SK-N-SH (cell line): ENCODE data around the gene MICAL2. TPM values are rescaled to one million over a fixed set of nuclear protein-coding genes. Genes with fewer than 3 reads are reported as not detected.

Experiments
- CTCF ChIA-PET: fragments of 300-600, 350-600 bp; formaldehyde crosslinking; extraction: SDS; loops from one replicate; lab custom pipeline; 2021; lab: Yijun Ruan, JAX
- POLR2A ChIA-PET: fragments of 350-600 bp; sonication (Branson Sonifier 250); formaldehyde crosslinking; extraction: SDS; loops from one replicate; lab custom pipeline; 2020; ENCODE audit warnings: antibody characterized with exemption, inconsistent platforms; lab: Yijun Ruan, JAX
- DNase-seq: peaks from one replicate; pipeline ENCODE4 v3.0.0; 2012
- H2AFZ ChIP-seq: fragments of 200-600 bp; sonication (generic); 2 replicates; pipeline ENCODE4 v1.8.1; 2016; ENCODE audit warnings: antibody characterized with exemption, mild to moderate bottlenecking, low read depth
- H3F3A ChIP-seq: fragments of 200-600 bp; sonication (generic); replicated peaks from 2 replicates; pipeline ENCODE3; 2016; ENCODE audit warnings: antibody characterized with exemption, mild to moderate bottlenecking; ENCODE audit not compliant: insufficient read depth
- H3K27ac ChIP-seq, 2 experiments: fragments of 200-500 bp in 1 of 2; fragments of 200-600 bp in 1 of 2; sonication (Bioruptor generic) in 1 of 2; sonication (generic), shearing (Covaris generic) in 1 of 2; 2 replicates each; pipeline versions ENCODE4 v1.5.1 to v1.6.1; 2014 to 2016; ENCODE audit warnings: low read depth in 2 of 2, inconsistent platforms in 1 of 2, low read length in 1 of 2, mild to moderate bottlenecking in 1 of 2, mixed read lengths in 1 of 2
- H3K27me3 ChIP-seq: fragments of 200-600 bp; sonication (generic), shearing (Covaris generic); 2 replicates; pipeline ENCODE4 v1.6.1; 2016; ENCODE audit warnings: mixed run types; ENCODE audit not compliant: insufficient read depth
- H3K36me3 ChIP-seq, 2 experiments: fragments of 200-500 bp in 1 of 2; fragments of 200-600 bp in 1 of 2; sonication (Bioruptor generic) in 1 of 2; sonication (generic) in 1 of 2; replicated peaks in 1 of 2; 2 replicates each; pipeline versions ENCODE3 to v1.5.1; 2014 to 2016; ENCODE audit warnings: low read length in 1 of 2, mild to moderate bottlenecking in 1 of 2; ENCODE audit not compliant: insufficient read depth in 2 of 2, control insufficient read depth in 1 of 2
- H3K4me1 ChIP-seq, 2 experiments: fragments of 200-500 bp in 1 of 2; fragments of 200-600 bp in 1 of 2; sonication (Bioruptor generic) in 1 of 2; sonication (generic), shearing (Covaris generic) in 1 of 2; 2 replicates each; pipeline versions ENCODE4 v1.5.1 to v1.6.1; 2014 to 2016; ENCODE audit warnings: low read depth in 1 of 2, low read length in 1 of 2, mixed run types in 1 of 2; ENCODE audit not compliant: insufficient read depth in 2 of 2, control insufficient read depth in 1 of 2
- H3K4me2 ChIP-seq: fragments of 200-600 bp; sonication (generic), shearing (Covaris generic); 2 replicates; pipeline ENCODE4 v1.6.1; 2017; ENCODE audit warnings: mixed run types
- H3K4me3 ChIP-seq, 2 experiments: fragments of 200-500 bp in 1 of 2; fragments of 200-600 bp in 1 of 2; sonication (Bioruptor generic) in 1 of 2; sonication (generic), shearing (Covaris generic) in 1 of 2; 2 replicates each; pipeline versions ENCODE4 v1.5.1 to v1.8.1; 2014 to 2016; ENCODE audit warnings: low read depth in 2 of 2, inconsistent platforms in 1 of 2, low read length in 1 of 2, mild to moderate bottlenecking in 1 of 2, mixed read lengths in 1 of 2, moderate library complexity in 1 of 2
- H3K79me2 ChIP-seq: fragments of 200-600 bp; sonication (generic); 2 replicates; pipeline ENCODE4 v1.8.1; 2017; ENCODE audit warnings: mild to moderate bottlenecking; ENCODE audit not compliant: insufficient read depth
- H3K9ac ChIP-seq: fragments of 200-600 bp; sonication (generic); 2 replicates; pipeline ENCODE4 v1.6.1; 2017; ENCODE audit warnings: mixed run types
- H3K9me2 ChIP-seq: fragments of 200-600 bp; sonication (generic); 2 replicates; pipeline ENCODE4 v1.6.1; 2017; ENCODE audit warnings: mixed run types
- H3K9me3 ChIP-seq: fragments of 200-600 bp; sonication (generic); 2 replicates; pipeline ENCODE4 v1.6.1; 2017; ENCODE audit warnings: mixed run types, mild to moderate bottlenecking, moderate library complexity
- H4K20me1 ChIP-seq: fragments of 200-600 bp; sonication (generic); 2 replicates; pipeline ENCODE4 v1.6.1; 2017; ENCODE audit warnings: mild to moderate bottlenecking, mixed run types; ENCODE audit not compliant: insufficient read depth
- CHD2 ChIP-seq: fragments of 150-350 bp; IDR thresholded peaks from 2 replicates; pipeline ENCODE4 v1.6.1; 2018; ENCODE audit warnings: low read length; ENCODE audit not compliant: partially characterized antibody
- EZH2phosphoT487 ChIP-seq: fragments of 200-600 bp; sonication (generic); IDR thresholded peaks from 2 replicates; pipeline ENCODE4 v1.6.1; 2017; ENCODE audit warnings: low read depth, mixed run types, mild to moderate bottlenecking, antibody characterized with exemption, moderate library complexity, borderline replicate concordance
- FOSL2 ChIP-seq: IDR thresholded peaks from 2 replicates; pipeline ENCODE4 v1.4.0; 2012; ENCODE audit warnings: low read depth, mild to moderate bottlenecking, moderate library complexity, borderline replicate concordance
- FOXM1 ChIP-seq: IDR thresholded peaks from 2 replicates; pipeline ENCODE4 v1.4.0; 2012; ENCODE audit warnings: low read depth, mild to moderate bottlenecking
- JUND ChIP-seq: IDR thresholded peaks from 2 replicates; pipeline ENCODE4 v1.4.0; 2012
- MEF2A ChIP-seq: IDR thresholded peaks from 2 replicates; pipeline ENCODE4 v1.4.0; 2012; ENCODE audit warnings: low read depth, borderline replicate concordance
- MXI1 ChIP-seq: IDR thresholded peaks from 2 replicates; pipeline ENCODE4 v1.6.1; 2012; ENCODE audit warnings: mild to moderate bottlenecking, low read depth, low read length, improper control_type of control experiment
- NRF1 ChIP-seq: IDR thresholded peaks from 2 replicates; pipeline ENCODE4 v1.6.1; 2012; ENCODE audit warnings: low read depth, mild to moderate bottlenecking, low read length
- RCOR1 ChIP-seq: fragments of 150-350 bp; IDR thresholded peaks from 2 replicates; pipeline ENCODE4 v1.6.1; 2017; ENCODE audit warnings: antibody characterized with exemption, low read length
- RFX5 ChIP-seq: IDR thresholded peaks from 2 replicates; pipeline ENCODE4 v1.6.1; 2012; ENCODE audit warnings: mild to moderate bottlenecking, improper control_type of control experiment, low read length
- RXRA ChIP-seq: IDR thresholded peaks from 2 replicates; pipeline ENCODE4 v1.4.0; 2012; ENCODE audit warnings: low read depth, mild to moderate bottlenecking, borderline replicate concordance
- SIN3A ChIP-seq: IDR thresholded peaks from 2 replicates; pipeline ENCODE4 v1.6.1; 2012; ENCODE audit warnings: low read depth, mild to moderate bottlenecking, low read length, moderate library complexity, borderline replicate concordance
- SMC3 ChIP-seq: IDR thresholded peaks from 2 replicates; pipeline ENCODE4 v1.6.1; 2012; ENCODE audit warnings: low read depth, low read length, improper control_type of control experiment
- TAF1 ChIP-seq: IDR thresholded peaks from 2 replicates; pipeline ENCODE4 v1.6.1; 2012; ENCODE audit warnings: low read depth, mild to moderate bottlenecking, low read length, moderate library complexity, borderline replicate concordance
- TEAD4 ChIP-seq: IDR thresholded peaks from 2 replicates; pipeline ENCODE4 v1.4.0; 2012; ENCODE audit warnings: mild to moderate bottlenecking, borderline replicate concordance; ENCODE audit not compliant: insufficient read depth
- WGBS: methylation state at CpG from one replicate; pipeline ENCODE4 v1.1.6; 2017; ENCODE audit warnings: low lambda C conversion rate; 5-methylcytosine and 5-hydroxymethylcytosine counted together
- polyA plus RNA-seq, 3 experiments: library from polyadenylated mRNA; depleted of rRNA; stranded (reverse); fragments of >200 nt; gene quantifications; 2 replicates each; pipeline ENCODE4 v1.2.3, GENCODE V29; 2012
- TF ChIP-seq, protein P1 (sequence below): IDR thresholded peaks from 2 replicates; pipeline ENCODE4; 2012
- TF ChIP-seq, protein P2 (sequence below): IDR thresholded peaks from 2 replicates; pipeline ENCODE4 v1.4.0; 2012; ENCODE audit warnings: low read depth, borderline replicate concordance
- TF ChIP-seq, protein P3 (sequence below): IDR thresholded peaks from 2 replicates; pipeline ENCODE4 v1.4.0; 2012; ENCODE audit warnings: low read depth

The MICAL2 gene
- polyA plus RNA-seq, 1 of the 3 experiments (the other 2 are of a cell fraction), result 54.6 TPM

DNA sequence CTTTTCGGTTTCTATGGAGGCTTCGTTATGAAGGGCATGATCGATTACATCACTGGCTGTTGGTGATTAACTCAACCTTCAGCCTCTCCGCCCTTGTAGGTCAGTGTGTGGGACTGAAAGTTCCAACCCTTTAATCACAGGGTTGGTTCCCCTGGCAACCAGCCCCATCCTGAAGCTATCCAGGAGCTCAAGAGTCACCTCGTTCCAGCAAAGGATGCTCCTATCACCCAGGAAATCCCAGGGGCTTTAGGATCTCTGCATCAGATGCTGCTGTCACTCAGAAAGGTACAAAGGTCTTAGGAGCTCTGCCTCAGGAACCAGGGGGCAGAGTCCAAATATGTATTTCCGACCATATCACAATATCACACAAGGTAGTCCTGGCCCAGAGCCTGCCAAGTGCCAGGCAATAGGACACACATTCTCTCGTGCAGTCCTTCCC, 143.5 kb downstream of the MICAL2 start:
- Histone ChIP-seq H3K36me3 (peaks cover 46 to 50% of the 10 kb centered on the region in 2 experiments), H3K9me3 (no peaks in the 10 kb centered on the region), H2AFZ (no peak overlapping the region), H3K27ac (no peak overlapping the region), H4K20me1 (no peaks in the 10 kb centered on the region), H3K4me2 (no peak overlapping the region), H3K4me3 (no peak overlapping the region), H3K9me2 (no peaks in the 10 kb centered on the region), H3K4me1 (peaks cover 0 to 18% of the 10 kb centered on the region in 2 experiments; a peak in 1 of 4 replicates), H3K79me2 (peaks cover 7% of the 10 kb centered on the region; the same call in 1 of the 2 replicates), H3F3A (peaks cover 31% of the 10 kb centered on the region), H3K9ac (no peak overlapping the region), H3K27me3 (no peaks in the 10 kb centered on the region)
- CTCF ChIA-PET, result interaction anchor here (1.4 to 3.9 kb wide), 2 partner anchors 27 to 35 kb away, joined by 4 to 21 read pairs; no protein-coding TSS in a partner anchor
- no peak for TF ChIP-seq MEF2A
- TF ChIP-seq RFX5, result no peak
- TF ChIP-seq MXI1, result no peak
- TF ChIP-seq SMC3, result no peak
- TF ChIP-seq, protein P1, sequence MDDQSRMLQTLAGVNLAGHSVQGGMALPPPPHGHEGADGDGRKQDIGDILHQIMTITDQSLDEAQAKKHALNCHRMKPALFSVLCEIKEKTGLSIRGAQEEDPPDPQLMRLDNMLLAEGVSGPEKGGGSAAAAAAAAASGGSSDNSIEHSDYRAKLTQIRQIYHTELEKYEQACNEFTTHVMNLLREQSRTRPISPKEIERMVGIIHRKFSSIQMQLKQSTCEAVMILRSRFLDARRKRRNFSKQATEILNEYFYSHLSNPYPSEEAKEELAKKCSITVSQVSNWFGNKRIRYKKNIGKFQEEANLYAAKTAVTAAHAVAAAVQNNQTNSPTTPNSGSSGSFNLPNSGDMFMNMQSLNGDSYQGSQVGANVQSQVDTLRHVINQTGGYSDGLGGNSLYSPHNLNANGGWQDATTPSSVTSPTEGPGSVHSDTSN, result no peak
- no peak for TF ChIP-seq FOSL2
- TF ChIP-seq JUND, result no peak
- TF ChIP-seq, protein P2, sequence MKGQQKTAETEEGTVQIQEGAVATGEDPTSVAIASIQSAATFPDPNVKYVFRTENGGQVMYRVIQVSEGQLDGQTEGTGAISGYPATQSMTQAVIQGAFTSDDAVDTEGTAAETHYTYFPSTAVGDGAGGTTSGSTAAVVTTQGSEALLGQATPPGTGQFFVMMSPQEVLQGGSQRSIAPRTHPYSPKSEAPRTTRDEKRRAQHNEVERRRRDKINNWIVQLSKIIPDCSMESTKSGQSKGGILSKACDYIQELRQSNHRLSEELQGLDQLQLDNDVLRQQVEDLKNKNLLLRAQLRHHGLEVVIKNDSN, result no peak
- TF ChIP-seq RXRA, result no peak
- TF ChIP-seq TEAD4, result no peak
- TF ChIP-seq SIN3A, result no peak
- TF ChIP-seq CHD2, result no peak
- TF ChIP-seq NRF1, result no peak
- no peak for TF ChIP-seq TAF1
- POLR2A ChIA-PET, result no interaction called here
- WGBS, result 93% methylated on average over 5 of the region's 7 CpGs
- DNase-seq, result no peak

DNA sequence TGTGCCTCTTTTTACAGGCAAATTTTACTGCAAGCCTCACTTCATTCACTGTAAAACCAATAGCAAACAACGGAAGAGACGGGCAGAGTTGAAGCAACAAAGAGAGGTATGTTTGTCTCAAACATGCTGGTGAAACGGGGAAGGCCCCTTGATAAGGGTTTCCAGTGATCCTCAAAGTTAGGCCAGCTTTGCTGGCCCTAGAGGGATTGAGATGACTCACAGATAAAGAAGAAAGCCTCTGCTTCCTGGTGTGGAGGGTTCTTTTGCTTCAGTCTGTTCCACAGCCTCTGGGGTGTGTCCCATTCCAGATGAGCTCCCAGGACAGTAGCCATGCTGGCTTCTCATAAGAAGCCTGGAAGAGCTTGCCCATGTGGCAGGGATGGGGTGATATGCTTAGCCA, 148.1 kb downstream of the MICAL2 start:
- peaks cover 55 to 76% of the 10 kb centered on the region in 2 experiments for H3K36me3 ChIP-seq
- H3K4me2 ChIP-seq, result no peak overlapping the region
- no peaks in the 10 kb centered on the region for H3K9me3 ChIP-seq
- H3F3A ChIP-seq, result peaks cover 42% of the 10 kb centered on the region
- no peaks in the 10 kb centered on the region for H3K27me3 ChIP-seq
- CTCF ChIA-PET, result interaction anchor here (1.4 to 1.9 kb wide), 4 partner anchors 10 to 31 kb away, joined by 4 to 7 read pairs (median 5); no protein-coding TSS in a partner anchor
- H3K27ac ChIP-seq, result peak overlapping the region in 1 of 2 experiments; percentile 15; a peak in 2 of 4 replicates
- 91% methylated on average over 3 of the region's 3 CpGs for WGBS
- H4K20me1 ChIP-seq, result no peaks in the 10 kb centered on the region
- no peak for DNase-seq
- no peak overlapping the region for H3K4me3 ChIP-seq
- H3K9ac ChIP-seq, result no peak overlapping the region
- no peaks in the 10 kb centered on the region for H3K9me2 ChIP-seq
- H3K4me1 ChIP-seq, result peaks cover 0 to 10% of the 10 kb centered on the region in 2 experiments; a peak in 2 of 4 replicates
- H3K79me2 ChIP-seq, result peaks cover 5% of the 10 kb centered on the region; the same call in 1 of the 2 replicates
- TF ChIP-seq EZH2phosphoT487 (no peak), RXRA (no peak), RCOR1 (no peak), FOXM1 (no peak)
- TF ChIP-seq, protein P2, result no peak
- TF ChIP-seq, protein P3, sequence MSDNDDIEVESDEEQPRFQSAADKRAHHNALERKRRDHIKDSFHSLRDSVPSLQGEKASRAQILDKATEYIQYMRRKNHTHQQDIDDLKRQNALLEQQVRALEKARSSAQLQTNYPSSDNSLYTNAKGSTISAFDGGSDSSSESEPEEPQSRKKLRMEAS, result no peak
- H2AFZ ChIP-seq, result no peak overlapping the region
- POLR2A ChIA-PET, result no interaction called here
